ENCODE measurements around the gene SLC5A7.

Gene SLC5A7

GRCh38 chr2:107986278-107987217, at the start of gene SLC5A7:
TSS of gene SLC5A7 (plus strand) at chr2:107986524. CDS start at chr2:107988156, 1,632 bp downstream.
- DNase-seq (ENCODE audit: low spot score), result no peak

GRCh38 chr2:107961395-107961794, 24.9 kb upstream of the SLC5A7 start:
- no peak for DNase-seq (ENCODE audit: low spot score)

- no peak for DNase-seq (ENCODE audit: low spot score)
These were observed 22.1 kb upstream of the SLC5A7 start for GRCh38 chr2:107964185-107964584.

GRCh38 chr2:107984707-107985106, 1.6 kb upstream of the SLC5A7 start:
- DNase-seq (ENCODE audit: low spot score), result no peak

GRCh38 chr2:107988108-107988507, 1.8 kb downstream of the SLC5A7 start:
- no peak for DNase-seq (ENCODE audit: low spot score)

- no peak for DNase-seq (ENCODE audit: low spot score)
These were observed 3.1 kb downstream of the SLC5A7 start for GRCh38 chr2:107989445-107989844.

GRCh38 chr2:107990718-107991117, 4.4 kb downstream of the SLC5A7 start:
- DNase-seq (ENCODE audit: low spot score), result no peak

- DNase-seq (ENCODE audit: low spot score), result no peak
These were observed 5.7 kb downstream of the SLC5A7 start for GRCh38 chr2:107992069-107992468.

- DNase-seq (ENCODE audit: low spot score), result no peak
These were observed 12.8 kb downstream of the SLC5A7 start for GRCh38 chr2:107999158-107999557.

GRCh38 chr2:108010912-108011591, 24.7 kb downstream of the SLC5A7 start:
- no peak for DNase-seq (ENCODE audit: low spot score)

GRCh38 chr2:108013305-108013704, 27.0 kb downstream of the SLC5A7 start:
- DNase-seq (ENCODE audit: low spot score), result no peak

GRCh38 chr2:108022628-108023027, 36.3 kb downstream of the SLC5A7 start:
- DNase-seq (ENCODE audit: low spot score), result no peak

- no peak for DNase-seq (ENCODE audit: low spot score)
These were observed 37.5 kb downstream of the SLC5A7 start for GRCh38 chr2:108023776-108024175.

GRCh38 chr2:108026092-108026794, 39.9 kb downstream of the SLC5A7 start:
- DNase-seq (ENCODE audit: low spot score), result no peak

- no peak for DNase-seq (ENCODE audit: low spot score)
These were observed 43.2 kb downstream of the SLC5A7 start for GRCh38 chr2:108029496-108029895.

- no peak for DNase-seq (ENCODE audit: low spot score)
These were observed 43.6 kb downstream of the SLC5A7 start for GRCh38 chr2:108029912-108030311.

GRCh38 chr2:108031471-108031941, 45.2 kb downstream of the SLC5A7 start:
- no peak for DNase-seq (ENCODE audit: low spot score)

- no peak for DNase-seq (ENCODE audit: low spot score)
These were observed 48.5 kb downstream of the SLC5A7 start for GRCh38 chr2:108034843-108035242.

- no peak for DNase-seq (ENCODE audit: low spot score)
These were observed 62.4 kb downstream of the SLC5A7 start for GRCh38 chr2:108048752-108049151.

GRCh38 chr2:108058576-108059137, 72.3 kb downstream of the SLC5A7 start:
- DNase-seq (ENCODE audit: low spot score), result no peak

GRCh38 chr2:108061439-108062042, 75.2 kb downstream of the SLC5A7 start:
- no peak for DNase-seq (ENCODE audit: low spot score)

Data from CD4-positive, alpha-beta T cell treated with Interleukin-6 at 100 ng/mL for 8 hours (primary cell).